SK-N-SH (cell line): ENCODE data around the gene RERG.

Experiments used
- EZH2phosphoT487 ChIP-seq: fragments of 200-600 bp; sonication (generic); IDR thresholded peaks from 2 replicates; pipeline ENCODE4 v1.6.1; 2017; ENCODE audit warnings: low read depth, mixed run types, mild to moderate bottlenecking, antibody characterized with exemption, moderate library complexity, borderline replicate concordance
- REST ChIP-seq: IDR thresholded peaks from 2 replicates; pipeline ENCODE4 v1.6.1; 2012; ENCODE audit warnings: mild to moderate bottlenecking, low read depth, low read length, moderate library complexity
- TF ChIP-seq, protein P1 (sequence below): fragments of 200-600 bp; sonication (generic); IDR thresholded peaks from 2 replicates; pipeline ENCODE4 v1.6.1; 2017; ENCODE audit warnings: antibody characterized with exemption, mild to moderate bottlenecking, moderate library complexity

DNA sequence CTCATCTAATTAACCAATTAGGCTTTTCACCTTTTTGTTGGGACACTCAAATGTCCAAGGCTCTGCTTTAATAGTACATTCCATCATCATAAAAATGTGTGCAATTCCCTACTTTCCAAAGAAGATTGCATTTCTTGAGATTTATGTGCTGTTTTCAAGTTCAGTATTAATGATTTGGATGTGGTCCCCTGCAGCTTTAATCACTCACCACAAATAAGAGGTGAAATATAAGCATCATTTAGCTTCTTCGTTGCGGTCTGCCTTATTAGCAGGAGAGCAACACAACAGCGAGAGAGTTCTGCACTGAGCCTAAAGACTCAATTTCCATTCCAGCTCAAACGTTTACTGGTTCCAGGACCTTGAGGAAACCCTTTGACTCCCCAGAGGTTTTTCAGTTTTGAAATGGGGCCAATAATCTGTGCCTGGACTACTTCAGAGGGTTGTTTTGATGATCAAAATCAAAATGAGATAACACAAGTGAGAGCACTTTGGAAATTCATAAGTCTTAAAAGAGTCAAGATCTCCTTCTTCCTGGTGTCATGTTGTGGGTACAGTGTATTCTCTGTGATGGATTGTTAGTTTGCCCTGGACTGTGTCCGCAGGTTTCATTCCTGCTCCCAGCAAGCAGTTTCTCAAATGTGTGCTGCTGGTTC is 53.1 kb downstream of the RERG start:
- TF ChIP-seq, protein P1, sequence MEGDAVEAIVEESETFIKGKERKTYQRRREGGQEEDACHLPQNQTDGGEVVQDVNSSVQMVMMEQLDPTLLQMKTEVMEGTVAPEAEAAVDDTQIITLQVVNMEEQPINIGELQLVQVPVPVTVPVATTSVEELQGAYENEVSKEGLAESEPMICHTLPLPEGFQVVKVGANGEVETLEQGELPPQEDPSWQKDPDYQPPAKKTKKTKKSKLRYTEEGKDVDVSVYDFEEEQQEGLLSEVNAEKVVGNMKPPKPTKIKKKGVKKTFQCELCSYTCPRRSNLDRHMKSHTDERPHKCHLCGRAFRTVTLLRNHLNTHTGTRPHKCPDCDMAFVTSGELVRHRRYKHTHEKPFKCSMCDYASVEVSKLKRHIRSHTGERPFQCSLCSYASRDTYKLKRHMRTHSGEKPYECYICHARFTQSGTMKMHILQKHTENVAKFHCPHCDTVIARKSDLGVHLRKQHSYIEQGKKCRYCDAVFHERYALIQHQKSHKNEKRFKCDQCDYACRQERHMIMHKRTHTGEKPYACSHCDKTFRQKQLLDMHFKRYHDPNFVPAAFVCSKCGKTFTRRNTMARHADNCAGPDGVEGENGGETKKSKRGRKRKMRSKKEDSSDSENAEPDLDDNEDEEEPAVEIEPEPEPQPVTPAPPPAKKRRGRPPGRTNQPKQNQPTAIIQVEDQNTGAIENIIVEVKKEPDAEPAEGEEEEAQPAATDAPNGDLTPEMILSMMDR = no peak
- TF ChIP-seq REST (no peak), EZH2phosphoT487 (no peak)
